SK-N-SH (cell line): Measurements from ENCODE around the gene CTSL. TPM values are rescaled to one million over a fixed set of nuclear protein-coding genes. Genes with fewer than 3 reads are reported as not detected.

Experiments used
- CTCF ChIA-PET: fragments of 300-600, 350-600 bp; formaldehyde crosslinking; extraction: SDS; loops from one replicate; lab custom pipeline; 2021; lab: Yijun Ruan, JAX
- POLR2A ChIA-PET: fragments of 350-600 bp; sonication (Branson Sonifier 250); formaldehyde crosslinking; extraction: SDS; loops from one replicate; lab custom pipeline; 2020; ENCODE audit warnings: antibody characterized with exemption, inconsistent platforms; lab: Yijun Ruan, JAX
- DNase-seq: peaks from one replicate; pipeline ENCODE4 v3.0.0; 2012
- H2AFZ ChIP-seq: fragments of 200-600 bp; sonication (generic); 2 replicates; pipeline ENCODE4 v1.8.1; 2016; ENCODE audit warnings: antibody characterized with exemption, mild to moderate bottlenecking, low read depth
- H3F3A ChIP-seq: fragments of 200-600 bp; sonication (generic); replicated peaks from 2 replicates; pipeline ENCODE3; 2016; ENCODE audit warnings: antibody characterized with exemption, mild to moderate bottlenecking; ENCODE audit not compliant: insufficient read depth
- H3K27ac ChIP-seq, 2 experiments: fragments of 200-500 bp in 1 of 2; fragments of 200-600 bp in 1 of 2; sonication (Bioruptor generic) in 1 of 2; sonication (generic), shearing (Covaris generic) in 1 of 2; 2 replicates each; pipeline versions ENCODE4 v1.5.1 to v1.6.1; 2014 to 2016; ENCODE audit warnings: low read depth in 2 of 2, inconsistent platforms in 1 of 2, low read length in 1 of 2, mild to moderate bottlenecking in 1 of 2, mixed read lengths in 1 of 2
- H3K27me3 ChIP-seq: fragments of 200-600 bp; sonication (generic), shearing (Covaris generic); 2 replicates; pipeline ENCODE4 v1.6.1; 2016; ENCODE audit warnings: mixed run types; ENCODE audit not compliant: insufficient read depth
- H3K36me3 ChIP-seq, 2 experiments: fragments of 200-500 bp in 1 of 2; fragments of 200-600 bp in 1 of 2; sonication (Bioruptor generic) in 1 of 2; sonication (generic) in 1 of 2; replicated peaks in 1 of 2; 2 replicates each; pipeline versions ENCODE3 to v1.5.1; 2014 to 2016; ENCODE audit warnings: low read length in 1 of 2, mild to moderate bottlenecking in 1 of 2; ENCODE audit not compliant: insufficient read depth in 2 of 2, control insufficient read depth in 1 of 2
- H3K4me1 ChIP-seq, 2 experiments: fragments of 200-500 bp in 1 of 2; fragments of 200-600 bp in 1 of 2; sonication (Bioruptor generic) in 1 of 2; sonication (generic), shearing (Covaris generic) in 1 of 2; 2 replicates each; pipeline versions ENCODE4 v1.5.1 to v1.6.1; 2014 to 2016; ENCODE audit warnings: low read depth in 1 of 2, low read length in 1 of 2, mixed run types in 1 of 2; ENCODE audit not compliant: insufficient read depth in 2 of 2, control insufficient read depth in 1 of 2
- H3K4me2 ChIP-seq: fragments of 200-600 bp; sonication (generic), shearing (Covaris generic); 2 replicates; pipeline ENCODE4 v1.6.1; 2017; ENCODE audit warnings: mixed run types
- H3K4me3 ChIP-seq, 2 experiments: fragments of 200-500 bp in 1 of 2; fragments of 200-600 bp in 1 of 2; sonication (Bioruptor generic) in 1 of 2; sonication (generic), shearing (Covaris generic) in 1 of 2; 2 replicates each; pipeline versions ENCODE4 v1.5.1 to v1.8.1; 2014 to 2016; ENCODE audit warnings: low read depth in 2 of 2, inconsistent platforms in 1 of 2, low read length in 1 of 2, mild to moderate bottlenecking in 1 of 2, mixed read lengths in 1 of 2, moderate library complexity in 1 of 2
- H3K79me2 ChIP-seq: fragments of 200-600 bp; sonication (generic); 2 replicates; pipeline ENCODE4 v1.8.1; 2017; ENCODE audit warnings: mild to moderate bottlenecking; ENCODE audit not compliant: insufficient read depth
- H3K9ac ChIP-seq: fragments of 200-600 bp; sonication (generic); 2 replicates; pipeline ENCODE4 v1.6.1; 2017; ENCODE audit warnings: mixed run types
- H3K9me2 ChIP-seq: fragments of 200-600 bp; sonication (generic); 2 replicates; pipeline ENCODE4 v1.6.1; 2017; ENCODE audit warnings: mixed run types
- H3K9me3 ChIP-seq: fragments of 200-600 bp; sonication (generic); 2 replicates; pipeline ENCODE4 v1.6.1; 2017; ENCODE audit warnings: mixed run types, mild to moderate bottlenecking, moderate library complexity
- H4K20me1 ChIP-seq: fragments of 200-600 bp; sonication (generic); 2 replicates; pipeline ENCODE4 v1.6.1; 2017; ENCODE audit warnings: mild to moderate bottlenecking, mixed run types; ENCODE audit not compliant: insufficient read depth
- ELF1 ChIP-seq: IDR thresholded peaks from 2 replicates; pipeline ENCODE4 v1.4.0; 2012
- EP300 ChIP-seq, 2 experiments: IDR thresholded peaks; 2 replicates each; pipeline versions ENCODE4 v1.4.0 to v1.6.1; 2012; ENCODE audit warnings: borderline replicate concordance in 1 of 2, low read depth in 1 of 2, low read length in 1 of 2
- EZH2phosphoT487 ChIP-seq: fragments of 200-600 bp; sonication (generic); IDR thresholded peaks from 2 replicates; pipeline ENCODE4 v1.6.1; 2017; ENCODE audit warnings: low read depth, mixed run types, mild to moderate bottlenecking, antibody characterized with exemption, moderate library complexity, borderline replicate concordance
- FOXM1 ChIP-seq: IDR thresholded peaks from 2 replicates; pipeline ENCODE4 v1.4.0; 2012; ENCODE audit warnings: low read depth, mild to moderate bottlenecking
- GABPA ChIP-seq: IDR thresholded peaks from 2 replicates; pipeline ENCODE4 v1.4.0; 2012; ENCODE audit warnings: low read depth, mild to moderate bottlenecking
- GATA2 ChIP-seq: sonication (generic); formaldehyde crosslinking; IDR thresholded peaks from 2 replicates; pipeline ENCODE4 v1.5.0; 2020; ENCODE audit warnings: mild to moderate bottlenecking, missing genetic modification reagents
- MXI1 ChIP-seq: IDR thresholded peaks from 2 replicates; pipeline ENCODE4 v1.6.1; 2012; ENCODE audit warnings: mild to moderate bottlenecking, low read depth, low read length, improper control_type of control experiment
- NFIC ChIP-seq: IDR thresholded peaks from 2 replicates; pipeline ENCODE4 v1.4.0; 2012; ENCODE audit warnings: borderline replicate concordance
- NRF1 ChIP-seq: IDR thresholded peaks from 2 replicates; pipeline ENCODE4 v1.6.1; 2012; ENCODE audit warnings: low read depth, mild to moderate bottlenecking, low read length
- PBX3 ChIP-seq: IDR thresholded peaks from 2 replicates; pipeline ENCODE4; 2012
- POLR2AphosphoS5 ChIP-seq: IDR thresholded peaks from 2 replicates; pipeline ENCODE4 v1.6.1; 2012; ENCODE audit warnings: low read depth, low read length
- REST ChIP-seq: IDR thresholded peaks from 2 replicates; pipeline ENCODE4 v1.6.1; 2012; ENCODE audit warnings: mild to moderate bottlenecking, low read depth, low read length, moderate library complexity
- RFX5 ChIP-seq: IDR thresholded peaks from 2 replicates; pipeline ENCODE4 v1.6.1; 2012; ENCODE audit warnings: mild to moderate bottlenecking, improper control_type of control experiment, low read length
- RXRA ChIP-seq: IDR thresholded peaks from 2 replicates; pipeline ENCODE4 v1.4.0; 2012; ENCODE audit warnings: low read depth, mild to moderate bottlenecking, borderline replicate concordance
- SIN3A ChIP-seq: IDR thresholded peaks from 2 replicates; pipeline ENCODE4 v1.6.1; 2012; ENCODE audit warnings: low read depth, mild to moderate bottlenecking, low read length, moderate library complexity, borderline replicate concordance
- TCF12 ChIP-seq: IDR thresholded peaks from 2 replicates; pipeline ENCODE4 v1.4.0; 2012
- TEAD4 ChIP-seq: IDR thresholded peaks from 2 replicates; pipeline ENCODE4 v1.4.0; 2012; ENCODE audit warnings: mild to moderate bottlenecking, borderline replicate concordance; ENCODE audit not compliant: insufficient read depth
- USF2 ChIP-seq: fragments of 150-350 bp; IDR thresholded peaks from 2 replicates; pipeline ENCODE4 v1.6.1; 2017; ENCODE audit warnings: antibody characterized with exemption, low read length, low read depth, borderline replicate concordance
- YY1 ChIP-seq: IDR thresholded peaks from 2 replicates; pipeline ENCODE4 v1.4.0; 2012; ENCODE audit warnings: low read depth, mild to moderate bottlenecking
- WGBS: methylation state at CpG from one replicate; pipeline ENCODE4 v1.1.6; 2017; ENCODE audit warnings: low lambda C conversion rate; 5-methylcytosine and 5-hydroxymethylcytosine counted together
- polyA plus RNA-seq, 3 experiments: library from polyadenylated mRNA; depleted of rRNA; stranded (reverse); fragments of >200 nt; gene quantifications; 2 replicates each; pipeline ENCODE4 v1.2.3, GENCODE V29; 2012
- TF ChIP-seq, protein P1 (sequence below): IDR thresholded peaks from 2 replicates; pipeline ENCODE4 v1.4.0; 2012; ENCODE audit warnings: low read depth, borderline replicate concordance
- TF ChIP-seq, protein P2 (sequence below): IDR thresholded peaks from 2 replicates; pipeline ENCODE4 v1.4.0; 2012; ENCODE audit warnings: low read depth

Gene CTSL
- polyA plus RNA-seq, 1 of the 3 experiments (the other 2 are of a cell fraction), result 98.3 TPM

DNA sequence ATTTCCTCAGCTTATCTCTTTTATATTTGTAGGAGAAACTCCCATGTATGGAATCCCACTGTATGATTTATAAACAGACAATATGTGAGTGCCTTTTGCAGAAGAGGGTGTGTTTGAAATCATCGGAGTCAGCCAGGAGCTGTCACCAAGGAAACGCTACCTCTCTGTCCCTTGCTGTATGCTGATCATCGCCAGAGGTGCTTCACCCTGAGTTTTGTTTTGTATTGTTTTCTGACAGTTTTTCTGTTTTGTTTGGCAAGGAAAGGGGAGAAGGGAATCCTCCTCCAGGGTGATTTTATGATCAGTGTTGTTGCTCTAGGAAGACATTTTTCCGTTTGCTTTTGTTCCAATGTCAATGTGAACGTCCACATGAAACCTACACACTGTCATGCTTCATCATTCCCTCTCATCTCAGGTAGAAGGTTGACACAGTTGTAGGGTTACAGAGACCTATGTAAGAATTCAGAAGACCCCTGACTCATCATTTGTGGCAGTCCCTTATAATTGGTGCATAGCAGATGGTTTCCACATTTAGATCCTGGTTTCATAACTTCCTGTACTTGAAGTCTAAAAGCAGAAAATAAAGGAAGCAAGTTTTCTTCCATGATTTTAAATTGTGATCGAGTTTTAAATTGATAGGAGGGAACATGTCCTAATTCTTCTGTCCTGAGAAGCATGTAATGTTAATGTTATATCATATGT, 18.0 kb upstream of the CTSL start:
- ChIA-PET CTCF (interaction anchor here (1.4 to 1.8 kb wide), 2 partner anchors 15 to 23 kb away, joined by 3 to 5 read pairs; no protein-coding TSS in a partner anchor), POLR2A (no interaction called here)
- Histone ChIP-seq H3K27ac (no peak overlapping the region), H3K4me2 (no peak overlapping the region), H2AFZ (no peak overlapping the region), H3K79me2 (no peaks in the 10 kb centered on the region), H3K9me2 (no peaks in the 10 kb centered on the region), H3K4me3 (no peak overlapping the region), H3K36me3 (no peaks in the 10 kb centered on the region), H3F3A (no peaks in the 10 kb centered on the region), H3K27me3 (no peaks in the 10 kb centered on the region), H3K4me1 (peaks cover 5 to 7% of the 10 kb centered on the region in 2 experiments; a peak in 2 of 4 replicates), H3K9ac (no peak overlapping the region), H3K9me3 (no peaks in the 10 kb centered on the region), H4K20me1 (no peaks in the 10 kb centered on the region)
- no peak for DNase-seq
- TF ChIP-seq, protein P1, sequence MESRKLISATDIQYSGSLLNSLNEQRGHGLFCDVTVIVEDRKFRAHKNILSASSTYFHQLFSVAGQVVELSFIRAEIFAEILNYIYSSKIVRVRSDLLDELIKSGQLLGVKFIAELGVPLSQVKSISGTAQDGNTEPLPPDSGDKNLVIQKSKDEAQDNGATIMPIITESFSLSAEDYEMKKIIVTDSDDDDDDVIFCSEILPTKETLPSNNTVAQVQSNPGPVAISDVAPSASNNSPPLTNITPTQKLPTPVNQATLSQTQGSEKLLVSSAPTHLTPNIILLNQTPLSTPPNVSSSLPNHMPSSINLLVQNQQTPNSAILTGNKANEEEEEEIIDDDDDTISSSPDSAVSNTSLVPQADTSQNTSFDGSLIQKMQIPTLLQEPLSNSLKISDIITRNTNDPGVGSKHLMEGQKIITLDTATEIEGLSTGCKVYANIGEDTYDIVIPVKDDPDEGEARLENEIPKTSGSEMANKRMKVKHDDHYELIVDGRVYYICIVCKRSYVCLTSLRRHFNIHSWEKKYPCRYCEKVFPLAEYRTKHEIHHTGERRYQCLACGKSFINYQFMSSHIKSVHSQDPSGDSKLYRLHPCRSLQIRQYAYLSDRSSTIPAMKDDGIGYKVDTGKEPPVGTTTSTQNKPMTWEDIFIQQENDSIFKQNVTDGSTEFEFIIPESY, result no peak
- TF ChIP-seq, protein P2, sequence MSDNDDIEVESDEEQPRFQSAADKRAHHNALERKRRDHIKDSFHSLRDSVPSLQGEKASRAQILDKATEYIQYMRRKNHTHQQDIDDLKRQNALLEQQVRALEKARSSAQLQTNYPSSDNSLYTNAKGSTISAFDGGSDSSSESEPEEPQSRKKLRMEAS, result no peak
- TF ChIP-seq ELF1, result no peak
- no peak for TF ChIP-seq GABPA
- TF ChIP-seq SIN3A, result no peak
- no peak for TF ChIP-seq RXRA
- TF ChIP-seq GATA2 (CRISPR knock-in tag), result no peak
- TF ChIP-seq POLR2AphosphoS5, result no peak
- TF ChIP-seq TEAD4, result no peak
- TF ChIP-seq EZH2phosphoT487, result no peak
- no peak for TF ChIP-seq FOXM1
- TF ChIP-seq MXI1, result no peak
- TF ChIP-seq USF2, result no peak
- WGBS, result 83% methylated on average over 6 of the region's 6 CpGs

DNA sequence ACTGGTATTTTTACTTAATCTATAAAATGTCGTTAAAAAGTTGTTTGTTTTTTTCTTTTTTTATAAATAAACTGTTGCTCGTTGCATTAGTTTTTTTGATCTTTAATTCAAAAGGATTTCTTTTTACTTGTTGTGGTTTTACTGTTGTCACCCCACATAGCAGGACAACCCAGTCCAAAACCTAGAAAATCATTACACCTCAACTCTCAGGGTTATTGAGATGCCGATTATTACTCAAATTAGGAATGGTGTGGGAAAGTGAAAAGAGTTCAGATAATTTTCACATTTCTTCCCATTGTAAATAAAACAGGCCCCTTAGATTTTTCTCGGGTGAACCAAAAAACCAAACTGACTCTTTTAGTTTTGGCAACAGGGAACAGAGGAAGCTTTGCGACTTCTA, 17.4 kb upstream of the CTSL start:
- Histone ChIP-seq H3K27ac (no peak overlapping the region), H3F3A (no peaks in the 10 kb centered on the region), H3K79me2 (no peaks in the 10 kb centered on the region), H3K9me2 (no peaks in the 10 kb centered on the region), H3K36me3 (no peaks in the 10 kb centered on the region), H3K4me2 (no peak overlapping the region), H4K20me1 (no peaks in the 10 kb centered on the region), H3K9ac (no peak overlapping the region), H3K27me3 (no peaks in the 10 kb centered on the region), H2AFZ (no peak overlapping the region), H3K9me3 (no peaks in the 10 kb centered on the region), H3K4me3 (no peak overlapping the region), H3K4me1 (peaks cover 6 to 7% of the 10 kb centered on the region in 2 experiments; a peak in 2 of 4 replicates)
- POLR2A ChIA-PET, result interaction anchor here (0.6 kb wide), 1 partner anchor 82 kb away, joined by 3 read pairs; no protein-coding TSS in a partner anchor
- CTCF ChIA-PET, result interaction anchor here (1.8 to 2.3 kb wide), 2 partner anchors 15 to 24 kb away, joined by 5 to 8 read pairs; no protein-coding TSS in a partner anchor
- 63% methylated on average over 5 of the region's 5 CpGs for WGBS
- DNase-seq, result no peak
- TF ChIP-seq NRF1 (no peak), REST (no peak), EP300 (IDR thresholded peaks at IDR 0.05; ENCODE audit: borderline replicate concordance in 1 of 2, low read depth in 1 of 2, low read length in 1 of 2) (no peak), TCF12 (no peak), RFX5 (no peak), PBX3 (no peak), NFIC (no peak), TEAD4 (no peak), YY1 (no peak)
